ENCODE results near the gene APOBEC3G.
A peak's percentile ranks its signal among the peaks of the same experiment; 100 is the strongest.

Gene APOBEC3G

GRCh38 chr22:39135092-39135896 is 58.2 kb downstream of the APOBEC3G start:
- DNase-seq (ENCODE audit: low read depth), result peak; percentile 64

DNA sequence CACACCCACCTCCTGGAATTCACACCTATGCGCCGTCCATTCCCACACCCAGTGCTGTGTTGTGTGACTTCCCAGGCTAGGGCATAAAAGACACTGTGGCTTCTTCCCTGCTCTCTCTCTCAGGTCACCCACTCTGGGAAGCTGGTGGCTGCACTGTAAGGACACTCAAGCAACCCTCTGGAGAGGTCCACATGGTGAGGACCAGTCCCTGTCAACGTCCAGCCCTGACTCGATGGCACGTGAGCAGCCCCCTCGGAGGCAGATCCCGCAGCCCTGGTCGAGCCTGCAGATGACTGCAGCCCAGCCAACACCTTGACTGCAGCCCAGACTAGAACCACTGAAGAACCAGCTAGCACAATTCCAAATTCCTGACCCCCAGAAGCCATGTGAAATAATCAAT is 59.2 kb downstream of the APOBEC3G start:
- DNase-seq (ENCODE audit: low read depth), result no peak
- TF ChIP-seq MYC (IDR thresholded peaks at IDR 0.05; ENCODE audit: low read depth, low read length), result no peak
- TF ChIP-seq, protein P1, sequence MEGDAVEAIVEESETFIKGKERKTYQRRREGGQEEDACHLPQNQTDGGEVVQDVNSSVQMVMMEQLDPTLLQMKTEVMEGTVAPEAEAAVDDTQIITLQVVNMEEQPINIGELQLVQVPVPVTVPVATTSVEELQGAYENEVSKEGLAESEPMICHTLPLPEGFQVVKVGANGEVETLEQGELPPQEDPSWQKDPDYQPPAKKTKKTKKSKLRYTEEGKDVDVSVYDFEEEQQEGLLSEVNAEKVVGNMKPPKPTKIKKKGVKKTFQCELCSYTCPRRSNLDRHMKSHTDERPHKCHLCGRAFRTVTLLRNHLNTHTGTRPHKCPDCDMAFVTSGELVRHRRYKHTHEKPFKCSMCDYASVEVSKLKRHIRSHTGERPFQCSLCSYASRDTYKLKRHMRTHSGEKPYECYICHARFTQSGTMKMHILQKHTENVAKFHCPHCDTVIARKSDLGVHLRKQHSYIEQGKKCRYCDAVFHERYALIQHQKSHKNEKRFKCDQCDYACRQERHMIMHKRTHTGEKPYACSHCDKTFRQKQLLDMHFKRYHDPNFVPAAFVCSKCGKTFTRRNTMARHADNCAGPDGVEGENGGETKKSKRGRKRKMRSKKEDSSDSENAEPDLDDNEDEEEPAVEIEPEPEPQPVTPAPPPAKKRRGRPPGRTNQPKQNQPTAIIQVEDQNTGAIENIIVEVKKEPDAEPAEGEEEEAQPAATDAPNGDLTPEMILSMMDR (IDR thresholded peaks at IDR 0.05; ENCODE audit: low read depth, low read length), result no peak
- TF ChIP-seq, protein P2, sequence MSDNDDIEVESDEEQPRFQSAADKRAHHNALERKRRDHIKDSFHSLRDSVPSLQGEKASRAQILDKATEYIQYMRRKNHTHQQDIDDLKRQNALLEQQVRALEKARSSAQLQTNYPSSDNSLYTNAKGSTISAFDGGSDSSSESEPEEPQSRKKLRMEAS (IDR thresholded peaks at IDR 0.05; ENCODE audit: low read depth, low read length), result no peak
- no peak for TF ChIP-seq POLR2A (IDR thresholded peaks at IDR 0.05; ENCODE audit: extremely low read depth, insufficient read length)
- no peak overlapping the region for H3K4me3 ChIP-seq (ENCODE audit: low read depth, low read length)

More at GRCh38 chr22:39135092-39135896, 58.2 kb downstream of the APOBEC3G start:
- no peak overlapping the region for H3K4me3 ChIP-seq (ENCODE audit: low read depth, low read length)
- TF ChIP-seq MYC (IDR thresholded peaks at IDR 0.05; ENCODE audit: low read depth, low read length) (no peak), POLR2A (IDR thresholded peaks at IDR 0.05; ENCODE audit: extremely low read depth, insufficient read length) (no peak)
- TF ChIP-seq, protein P1 (IDR thresholded peaks at IDR 0.05; ENCODE audit: low read depth, low read length), result peak; percentile 85

All from NB4 (cell line).